Inflammatory macrophage treated with lipopolysaccharide for 4 hours (primary cell): ENCODE measurements around the gene NBEA.

Source experiments
- DNase-seq: peaks from one replicate; pipeline ENCODE4 v3.0.0-alpha.2; 2020

NBEA gene

DNA sequence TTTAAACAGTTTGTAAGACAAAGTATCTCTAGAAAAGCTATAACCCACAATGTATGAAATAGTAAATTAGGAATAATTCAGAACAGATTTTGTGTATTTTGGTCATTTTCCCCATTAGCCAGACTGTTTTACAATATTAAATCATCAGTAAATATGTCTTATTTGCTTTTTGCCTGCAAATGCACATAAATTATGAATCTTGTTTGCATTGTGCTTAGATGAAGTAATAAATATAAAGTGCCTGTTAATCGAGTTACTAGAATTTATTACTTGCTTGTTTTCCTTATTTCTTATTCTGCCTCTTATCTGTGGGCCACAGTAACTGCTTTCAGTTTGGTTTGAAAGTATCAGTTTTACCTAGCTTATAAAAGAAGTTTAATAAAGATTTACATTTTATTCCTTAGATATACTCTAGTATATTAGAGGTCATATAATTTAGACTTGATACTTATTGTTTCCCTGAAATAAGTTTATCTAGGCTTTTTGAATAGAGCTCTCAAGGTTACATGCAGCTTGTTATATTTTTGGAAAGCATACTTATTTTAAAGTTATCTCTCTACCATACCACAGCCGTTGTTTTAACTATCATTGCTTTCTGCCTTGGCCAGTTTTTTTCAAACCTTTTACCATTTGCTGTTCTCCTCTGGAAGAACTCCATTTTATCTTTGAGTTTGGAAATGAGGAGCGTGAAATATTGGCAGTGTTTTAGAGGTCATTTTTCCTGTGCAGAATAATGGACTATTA lies 238.0 kb downstream of the NBEA start:
- DNase-seq, result no peak

DNA sequence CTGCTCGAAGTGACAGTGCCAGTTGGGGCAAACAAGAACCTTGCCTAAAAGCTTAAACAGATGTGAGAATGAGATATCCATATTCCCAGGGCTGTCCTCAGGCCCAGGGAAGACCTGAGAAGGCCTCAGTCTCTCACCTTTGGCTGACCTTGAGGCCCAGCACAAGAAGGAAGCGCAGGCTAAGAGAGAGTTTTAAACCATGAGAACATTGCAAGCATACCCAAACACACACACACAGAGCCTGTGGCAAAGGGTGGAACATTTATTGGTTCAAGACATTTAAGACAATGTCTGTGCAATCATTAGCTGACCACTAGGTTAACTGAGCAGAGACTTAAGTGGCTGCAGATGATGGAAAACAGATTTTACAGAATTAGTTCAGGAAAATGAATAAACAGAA lies 248.2 kb downstream of the NBEA start:
- no peak for DNase-seq

DNA sequence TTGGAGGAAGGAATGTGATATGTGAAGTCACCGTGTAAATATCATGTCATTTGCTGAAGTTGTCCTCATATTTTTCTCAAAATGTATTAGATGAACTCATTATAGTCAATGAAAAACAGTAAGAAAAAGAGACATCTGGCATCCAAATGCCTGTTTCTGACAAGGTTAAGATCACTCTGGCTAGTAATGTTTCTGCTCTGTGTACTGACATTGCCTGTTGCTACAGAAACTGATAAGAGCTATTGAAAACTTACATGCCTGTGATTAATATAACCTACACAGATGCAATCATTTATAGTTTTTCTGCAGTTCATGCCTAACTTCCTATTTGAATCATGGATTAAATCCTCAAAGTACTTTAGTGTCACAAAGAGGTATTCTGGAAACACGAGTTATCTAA lies 249.8 kb downstream of the NBEA start:
- DNase-seq, result no peak

DNA sequence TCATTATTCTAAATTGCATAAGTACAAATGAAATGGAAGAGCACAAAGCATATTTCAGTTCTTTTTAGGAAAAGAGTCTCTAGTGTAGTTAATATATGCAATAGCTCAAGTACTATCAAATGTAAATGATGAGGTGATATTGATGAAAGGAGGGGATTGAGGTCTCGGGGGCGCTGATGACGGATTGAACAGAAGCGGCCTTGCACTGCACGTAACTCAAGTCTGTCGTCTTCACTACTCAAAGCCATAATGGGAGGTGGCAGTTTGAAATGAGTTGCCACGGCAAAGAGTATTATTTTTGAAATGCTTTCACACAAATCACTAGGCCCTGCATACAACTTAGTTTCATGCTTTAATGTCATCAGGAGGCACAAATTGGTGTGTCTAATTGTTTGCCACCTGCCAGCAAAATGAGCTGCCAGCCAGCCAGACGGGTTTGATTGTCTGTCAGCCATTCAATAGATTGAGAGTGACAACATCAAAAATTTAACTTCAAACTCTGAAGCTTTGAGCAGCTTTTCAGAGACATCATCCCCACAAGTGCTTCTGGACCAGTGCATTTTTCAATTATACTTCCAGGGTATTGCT lies 256.6 kb downstream of the NBEA start:
- DNase-seq, result no peak

DNA sequence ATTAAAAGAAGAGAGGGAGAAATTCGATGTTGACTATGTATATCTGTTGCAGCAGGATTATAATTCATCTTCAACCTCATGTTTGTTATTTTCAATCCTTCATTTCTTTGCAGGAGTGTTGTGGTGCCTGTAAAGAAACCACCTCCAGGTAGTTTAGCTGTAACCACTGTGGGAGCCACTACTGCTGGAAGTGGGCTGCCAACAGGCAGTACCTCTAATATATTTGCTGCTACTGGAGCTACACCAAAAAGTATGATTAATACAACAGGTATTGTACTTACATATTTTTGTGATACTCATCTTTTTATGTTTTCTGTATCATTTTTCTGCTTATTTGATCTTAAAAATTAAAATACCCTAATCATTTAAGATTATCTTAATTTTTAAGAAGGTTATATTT lies 266.5 kb downstream of the NBEA start:
- no peak for DNase-seq

DNA sequence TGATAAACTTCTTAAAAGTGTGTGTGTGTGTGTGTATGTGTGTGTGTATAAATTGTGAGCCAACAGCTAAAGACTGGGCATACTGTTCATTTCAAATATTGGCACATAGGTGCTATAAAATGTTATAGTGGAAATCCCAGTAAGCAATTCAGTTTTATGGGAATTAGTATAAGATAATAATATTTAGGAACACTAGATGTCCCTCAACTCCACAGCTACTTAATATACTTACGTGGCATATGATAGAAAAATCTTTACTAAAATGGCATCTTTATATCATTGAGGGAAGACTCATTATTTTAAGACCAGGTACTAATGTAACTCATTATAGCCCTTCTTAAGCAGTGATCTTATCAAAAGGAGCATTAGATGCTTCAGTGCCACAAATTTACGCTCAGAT lies 268.2 kb downstream of the NBEA start:
- no peak for DNase-seq

DNA sequence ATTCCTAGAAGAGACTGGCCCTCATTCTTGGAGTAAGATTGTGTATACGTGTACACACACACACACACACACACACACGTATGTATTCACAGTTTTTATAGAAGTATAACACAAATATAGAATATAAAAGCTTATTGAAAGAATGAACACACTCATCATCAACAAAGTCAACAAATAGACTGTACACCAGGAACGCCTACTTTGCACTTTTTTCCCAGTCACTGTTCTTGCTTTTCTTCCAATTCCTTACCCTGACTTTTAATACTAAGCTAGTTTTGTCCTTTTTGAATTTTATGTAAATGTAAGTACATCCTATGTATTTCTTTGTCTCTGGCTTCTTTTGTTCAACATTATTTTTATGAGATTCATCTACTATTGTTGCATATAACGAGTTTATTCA lies 269.9 kb downstream of the NBEA start:
- DNase-seq, result no peak

DNA sequence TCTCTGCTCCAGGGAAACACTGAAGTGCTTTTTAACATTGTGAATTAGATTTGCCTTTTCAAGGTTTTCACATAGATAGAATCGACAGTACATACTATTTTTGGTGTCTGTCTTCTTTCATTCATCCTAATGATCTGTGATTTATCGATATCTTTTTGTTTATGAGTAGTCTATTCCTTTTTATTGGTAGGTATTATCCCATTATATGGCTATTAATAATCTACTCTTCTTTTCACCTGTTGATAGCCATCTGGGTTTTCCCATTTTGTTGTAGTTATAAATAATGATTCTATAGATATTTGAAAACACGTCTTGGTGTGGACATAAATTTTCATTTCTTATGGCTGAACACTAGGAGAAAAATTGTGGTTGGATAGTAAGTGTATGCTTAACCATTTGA lies 271.8 kb downstream of the NBEA start:
- no peak for DNase-seq

DNA sequence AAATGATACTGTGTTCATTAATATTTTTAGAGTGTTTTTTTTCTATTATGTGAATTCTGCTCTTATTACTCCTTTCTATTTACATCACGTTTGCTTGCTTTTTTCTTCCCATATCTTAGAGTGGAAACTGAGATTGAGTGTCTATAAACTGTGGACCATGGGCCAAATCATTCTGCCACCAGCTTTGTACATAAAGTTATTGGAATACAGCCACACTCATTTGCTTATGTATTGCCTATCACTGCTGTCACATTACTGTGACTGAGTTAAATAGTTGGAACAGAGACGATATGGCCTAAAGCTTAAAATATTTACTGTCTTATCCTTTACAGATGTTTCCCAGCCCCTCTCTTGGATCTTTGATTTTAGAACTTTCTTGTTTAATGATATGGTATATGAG lies 274.1 kb downstream of the NBEA start:
- no peak for DNase-seq

DNA sequence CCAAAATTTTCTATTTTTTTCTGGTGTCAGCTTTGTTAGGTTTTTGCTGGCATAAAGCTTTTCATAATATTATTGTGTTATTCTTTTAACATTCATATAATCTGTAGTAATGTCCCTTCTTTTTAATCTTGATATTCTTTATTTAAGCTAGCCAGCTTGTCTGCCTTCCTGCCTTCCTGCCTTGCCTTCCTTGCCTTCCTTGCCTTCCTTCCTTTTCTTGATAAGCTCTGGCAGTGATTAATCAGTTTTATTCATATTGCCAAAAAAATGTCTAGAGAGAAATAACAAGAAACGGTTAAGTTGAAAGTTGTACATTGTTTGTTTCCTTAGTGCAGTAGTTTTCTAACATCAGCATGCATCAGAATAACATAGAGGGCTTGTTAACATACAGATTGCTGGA lies 277.0 kb downstream of the NBEA start:
- DNase-seq, result no peak

DNA sequence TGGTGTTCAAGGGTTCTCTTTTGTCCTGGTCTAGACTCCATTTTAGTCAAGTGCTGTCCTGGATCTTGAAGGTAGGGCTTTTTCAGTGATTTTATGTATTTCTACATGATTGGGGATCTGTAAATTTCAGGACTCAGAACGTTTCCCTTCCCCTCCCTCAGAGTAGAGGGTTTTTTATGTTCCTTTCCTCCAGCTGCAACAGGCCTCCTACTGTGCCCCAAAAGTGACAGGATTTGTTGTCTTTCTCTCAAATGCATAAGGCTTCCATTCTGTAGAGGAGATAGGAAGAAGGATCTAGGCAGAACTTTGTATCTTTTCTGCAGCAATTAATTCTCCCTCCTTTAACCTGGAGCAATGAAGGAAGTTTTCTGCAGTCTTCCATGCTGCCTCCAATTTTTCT lies 283.1 kb downstream of the NBEA start:
- no peak for DNase-seq

DNA sequence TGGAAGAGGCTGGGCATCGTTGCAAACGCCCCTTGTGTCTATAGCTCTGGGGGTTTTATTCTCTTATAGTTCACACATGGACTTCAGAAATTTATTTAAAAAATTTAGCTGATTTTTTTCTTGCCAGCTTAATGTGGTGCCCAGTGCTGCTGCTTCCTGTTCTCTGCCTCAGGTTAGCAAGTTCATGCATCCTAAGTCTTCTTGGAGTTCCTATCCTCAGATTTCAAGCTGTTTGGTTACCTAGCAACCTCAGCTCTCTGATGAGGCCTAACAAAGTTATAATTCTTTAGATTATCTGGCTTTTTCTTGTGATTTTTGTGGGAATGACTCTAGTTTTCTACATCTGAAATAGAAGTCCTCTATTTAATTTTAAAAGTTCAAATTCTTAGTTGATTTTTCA lies 283.5 kb downstream of the NBEA start:
- no peak for DNase-seq

DNA sequence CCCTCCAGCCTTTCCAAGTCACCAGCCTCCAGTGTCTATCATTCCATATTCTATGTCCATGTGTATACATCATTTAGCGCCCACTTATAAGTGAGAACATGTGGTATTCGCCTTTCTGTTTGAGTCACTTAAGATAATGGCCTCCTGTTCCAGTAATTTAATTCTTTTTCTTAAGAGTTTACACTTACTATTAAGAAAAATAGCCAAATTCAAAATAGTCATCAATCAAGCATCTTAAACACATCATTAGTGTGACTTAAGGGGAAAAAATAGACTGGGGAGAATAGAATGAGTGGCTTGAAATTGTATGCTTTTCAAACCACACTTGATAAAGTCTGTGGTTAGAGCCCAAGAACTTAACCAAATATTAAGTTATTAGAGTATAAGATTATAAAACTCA lies 286.5 kb downstream of the NBEA start:
- DNase-seq, result no peak

DNA sequence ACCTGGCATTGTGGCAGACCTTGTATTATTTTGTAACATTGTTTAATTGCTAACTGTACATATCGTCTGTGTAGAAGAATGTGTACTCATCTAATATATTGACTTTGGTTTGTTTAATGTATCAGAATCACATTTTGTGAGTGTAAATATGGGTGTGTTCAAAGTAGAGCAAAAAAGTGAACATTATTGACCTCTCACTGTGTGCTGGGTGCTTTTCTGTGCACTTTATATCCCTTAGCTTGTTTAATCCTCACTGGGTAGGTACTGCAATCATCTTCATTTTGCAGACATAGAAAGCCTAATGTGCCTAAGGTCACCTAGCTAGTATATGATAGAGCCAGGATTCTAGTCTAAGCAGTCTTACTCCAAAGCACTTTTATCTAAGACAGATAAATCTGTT lies 289.4 kb downstream of the NBEA start:
- DNase-seq, result no peak

DNA sequence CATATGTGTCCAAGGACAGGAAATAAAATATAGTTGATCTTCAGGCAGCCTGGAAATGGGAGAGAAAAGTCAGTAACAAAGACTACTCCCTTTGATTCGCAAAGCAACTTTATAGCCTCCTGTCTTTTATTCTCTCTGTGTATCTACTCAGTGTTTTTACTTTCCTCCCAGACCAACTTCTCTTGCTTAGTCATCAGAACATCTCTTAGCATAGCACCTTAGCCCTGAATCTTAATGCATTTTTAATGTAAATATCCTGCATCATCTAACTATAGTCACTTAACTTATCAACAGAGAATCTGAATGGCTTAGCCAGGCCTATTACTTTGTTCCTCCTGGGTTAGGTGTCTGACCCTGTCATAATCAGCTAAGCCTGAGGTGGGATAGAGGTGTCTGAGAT lies 296.2 kb downstream of the NBEA start:
- DNase-seq, result no peak

DNA sequence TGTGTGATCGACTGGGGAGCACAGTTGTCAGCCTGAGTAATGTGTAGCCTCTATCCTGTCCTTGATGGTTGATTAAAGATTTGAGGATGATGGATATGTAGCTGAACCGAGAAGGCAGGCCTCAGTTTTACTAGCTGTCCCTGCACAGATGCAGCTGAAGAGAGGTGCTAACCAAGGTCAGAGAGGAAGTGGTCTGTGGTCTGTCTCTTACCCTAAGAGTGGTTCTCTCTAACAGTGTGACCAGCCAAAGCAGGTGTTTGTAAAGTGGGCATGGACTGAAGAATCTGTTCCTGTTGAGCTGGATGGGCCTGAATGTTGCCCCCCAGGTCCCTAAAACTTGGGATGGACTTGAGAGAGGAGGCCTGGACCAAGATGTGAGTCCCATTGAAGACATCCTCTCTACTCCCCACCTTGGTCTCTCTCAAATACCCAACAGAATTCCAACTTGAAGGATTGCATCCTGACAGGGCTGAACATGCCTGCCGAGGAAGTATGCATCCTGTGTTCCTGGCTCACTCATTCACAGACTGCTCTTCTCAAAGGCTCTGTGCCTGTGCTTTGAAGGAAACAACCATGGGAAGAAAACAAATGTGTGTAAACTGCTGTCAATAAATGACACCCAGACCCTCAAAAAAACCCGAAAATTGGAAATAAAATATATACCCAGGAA lies 310.6 kb downstream of the NBEA start:
- no peak for DNase-seq

DNA sequence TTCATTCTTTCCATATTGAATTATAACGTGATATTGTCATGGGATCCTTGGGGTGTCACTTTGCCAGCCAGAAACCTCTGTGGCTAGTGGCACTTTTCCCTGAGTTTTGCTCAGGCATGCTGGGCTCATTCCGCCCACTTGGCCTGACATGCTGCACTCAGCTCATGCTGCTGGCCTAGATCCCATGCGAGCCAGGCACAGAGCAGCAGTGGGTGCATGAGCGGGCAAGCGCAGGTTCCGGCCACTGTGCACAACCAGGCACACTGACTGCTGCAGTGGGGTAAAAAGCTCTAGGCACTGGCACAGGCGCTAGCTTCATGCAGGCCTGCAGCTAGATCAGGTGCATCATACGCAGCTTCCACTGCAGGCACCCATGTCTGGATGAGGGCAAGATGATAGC lies 313.2 kb downstream of the NBEA start:
- DNase-seq, result no peak

DNA sequence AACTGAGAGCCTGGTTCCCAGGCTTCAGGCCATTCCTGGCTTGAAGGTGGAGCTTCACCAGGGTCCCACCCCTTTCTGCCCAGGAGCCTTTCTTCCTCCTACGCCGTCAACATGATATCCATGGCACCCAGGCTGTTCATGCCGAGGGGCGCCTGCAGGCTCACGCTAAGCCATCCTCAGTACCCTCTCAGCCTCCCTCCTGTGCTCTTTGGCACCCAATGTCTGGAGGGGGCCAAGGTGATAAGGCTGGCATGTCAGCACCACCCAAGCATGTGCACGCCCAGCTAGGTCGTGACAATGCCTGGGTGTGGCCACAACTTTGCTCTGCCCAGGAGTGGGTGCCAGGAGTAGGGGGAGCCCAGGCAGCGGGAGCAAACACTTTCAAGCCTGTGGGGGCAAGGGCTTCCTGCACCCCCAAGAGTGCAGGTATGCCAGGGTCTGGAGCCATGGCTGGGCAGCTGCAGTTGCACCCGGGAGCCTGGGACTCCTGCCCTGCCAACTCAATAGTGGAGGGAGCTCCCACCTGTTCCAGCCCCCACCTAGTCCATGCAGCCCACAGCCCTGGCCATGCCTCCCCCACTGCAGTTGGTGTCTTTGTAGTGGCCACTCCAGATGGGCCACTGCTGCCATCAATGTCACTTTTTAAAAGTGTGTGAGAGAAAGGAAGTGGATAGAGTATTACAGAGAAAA lies 314.5 kb downstream of the NBEA start:
- no peak for DNase-seq

DNA sequence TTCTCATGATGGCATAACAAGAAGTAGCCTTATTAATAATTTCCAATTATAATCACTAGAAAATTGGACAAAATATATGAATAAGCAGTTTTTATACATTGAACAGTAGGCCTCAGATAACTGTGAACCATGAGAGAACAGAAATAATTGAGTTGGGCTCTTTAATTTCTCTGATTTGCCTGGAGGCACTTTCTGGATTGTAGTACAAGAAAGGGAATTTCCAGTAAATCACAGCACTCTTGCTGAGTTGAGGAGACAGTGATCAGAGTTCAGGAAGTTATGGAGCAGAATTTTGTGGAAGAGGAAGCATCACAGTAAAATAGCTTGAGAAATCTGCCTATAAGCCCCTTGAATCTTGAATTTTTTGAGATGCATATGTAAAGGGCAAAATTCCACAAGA lies 318.2 kb downstream of the NBEA start:
- no peak for DNase-seq

DNA sequence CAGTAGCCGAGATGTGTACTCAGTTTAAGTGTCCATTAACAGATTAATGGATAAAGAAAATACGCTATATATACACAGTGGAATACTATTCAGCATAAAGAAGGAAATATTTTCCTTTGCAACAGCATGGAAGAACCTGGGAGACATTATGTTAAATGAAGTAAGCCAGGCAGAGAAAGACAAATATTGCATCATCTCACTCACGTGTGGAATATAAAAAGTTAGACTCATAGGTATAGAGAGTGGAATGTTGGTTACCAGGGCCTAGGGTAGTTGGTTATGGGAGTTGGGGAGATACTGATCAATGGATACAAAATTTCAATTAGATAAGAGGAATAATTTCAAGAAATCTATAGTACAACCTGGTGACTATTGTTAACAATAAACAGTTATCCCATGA lies 324.3 kb downstream of the NBEA start:
- DNase-seq, result no peak

DNA sequence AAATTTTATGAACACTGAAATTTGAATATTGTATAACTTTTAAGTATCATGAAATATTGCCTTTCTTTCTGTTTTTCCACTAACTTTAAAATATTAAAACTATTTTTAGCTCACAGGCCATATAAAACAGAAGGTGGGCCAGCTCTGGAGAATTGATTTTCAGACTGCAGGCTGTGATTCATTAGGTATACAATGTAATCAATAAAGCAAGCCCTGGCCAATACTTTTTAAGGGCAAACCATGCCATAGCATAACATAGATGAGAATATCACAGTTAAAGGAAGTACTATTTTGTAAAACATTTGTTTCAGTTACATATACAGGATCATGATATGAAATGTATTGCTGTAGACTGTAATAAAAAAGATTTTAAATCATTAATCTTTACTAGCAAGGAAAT lies 336.8 kb downstream of the NBEA start:
- DNase-seq, result no peak

DNA sequence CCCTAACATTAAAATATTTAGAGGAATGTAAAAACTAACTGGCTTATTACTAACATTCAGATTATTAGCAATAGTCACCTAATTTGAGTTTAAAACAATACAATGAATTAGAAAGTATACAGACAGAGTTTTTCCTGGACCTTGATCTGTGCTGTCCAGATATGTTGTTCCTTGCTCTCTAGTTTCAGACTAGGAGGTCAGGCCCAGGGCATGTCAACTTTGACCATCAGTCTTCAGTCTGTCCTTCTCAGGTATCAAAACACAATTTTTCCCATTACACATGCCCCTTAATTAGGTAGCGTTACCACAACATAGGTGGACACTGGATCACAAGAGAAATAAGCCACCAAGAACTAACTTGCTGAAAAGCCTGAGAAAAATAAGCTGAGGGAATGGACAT lies 337.4 kb downstream of the NBEA start:
- no peak for DNase-seq

DNA sequence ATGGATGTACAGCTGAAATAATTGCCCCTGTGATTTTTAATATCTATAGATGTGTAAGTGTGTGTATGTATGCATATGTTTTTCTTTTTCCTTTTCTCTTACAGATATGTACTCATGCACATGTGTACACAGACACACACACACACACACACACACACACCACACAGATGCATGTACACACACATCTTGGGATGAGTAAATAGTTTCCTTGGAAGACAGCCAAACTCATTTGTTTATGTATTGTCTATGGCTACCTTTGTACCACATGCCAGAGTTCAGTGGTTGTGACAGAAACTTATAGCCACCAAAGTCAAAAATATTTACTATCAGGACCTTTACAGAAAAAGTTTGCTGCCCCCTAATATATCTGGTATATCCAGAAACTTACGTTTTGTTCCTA lies 341.8 kb downstream of the NBEA start:
- no peak for DNase-seq

DNA sequence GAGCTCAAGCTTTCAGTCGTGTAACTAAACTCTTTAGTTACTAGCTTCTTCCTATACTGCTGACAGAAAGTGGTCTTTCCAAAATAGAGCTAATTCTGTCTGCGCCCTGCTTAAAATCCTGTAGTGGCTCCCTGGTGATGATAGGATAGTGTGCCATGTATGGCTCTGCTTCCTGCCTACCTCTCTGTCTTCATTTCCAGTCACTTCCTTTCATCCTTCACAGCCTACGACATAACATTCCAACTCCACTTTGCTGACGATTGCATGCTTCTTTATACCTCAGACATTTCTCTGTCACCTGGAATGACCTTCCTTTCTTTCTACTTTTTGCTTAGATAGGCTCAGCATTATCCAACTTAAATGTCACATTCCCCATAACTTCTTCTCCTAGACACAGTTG lies 343.6 kb downstream of the NBEA start:
- no peak for DNase-seq
